OCI-LY7 (cell line): ENCODE measurements around the gene TFF2.

Source experiments
- EZH2phosphoT487 ChIP-seq: fragments of 200-600 bp; sonication (generic); IDR thresholded peaks from 2 replicates; pipeline ENCODE4 v1.6.1; 2018; ENCODE audit warnings: low read depth, borderline replicate concordance, mild to moderate bottlenecking, mixed run types, antibody characterized with exemption, low read length, moderate library complexity, mixed read lengths
- TF ChIP-seq, protein P1 (sequence below): fragments of 200-600 bp; sonication (generic); conservative IDR thresholded peaks from 2 replicates; pipeline ENCODE4 v1.5.1; 2014; ENCODE audit warnings: mild to moderate bottlenecking, antibody characterized with exemption, low read length, moderate library complexity, mixed read lengths

DNA sequence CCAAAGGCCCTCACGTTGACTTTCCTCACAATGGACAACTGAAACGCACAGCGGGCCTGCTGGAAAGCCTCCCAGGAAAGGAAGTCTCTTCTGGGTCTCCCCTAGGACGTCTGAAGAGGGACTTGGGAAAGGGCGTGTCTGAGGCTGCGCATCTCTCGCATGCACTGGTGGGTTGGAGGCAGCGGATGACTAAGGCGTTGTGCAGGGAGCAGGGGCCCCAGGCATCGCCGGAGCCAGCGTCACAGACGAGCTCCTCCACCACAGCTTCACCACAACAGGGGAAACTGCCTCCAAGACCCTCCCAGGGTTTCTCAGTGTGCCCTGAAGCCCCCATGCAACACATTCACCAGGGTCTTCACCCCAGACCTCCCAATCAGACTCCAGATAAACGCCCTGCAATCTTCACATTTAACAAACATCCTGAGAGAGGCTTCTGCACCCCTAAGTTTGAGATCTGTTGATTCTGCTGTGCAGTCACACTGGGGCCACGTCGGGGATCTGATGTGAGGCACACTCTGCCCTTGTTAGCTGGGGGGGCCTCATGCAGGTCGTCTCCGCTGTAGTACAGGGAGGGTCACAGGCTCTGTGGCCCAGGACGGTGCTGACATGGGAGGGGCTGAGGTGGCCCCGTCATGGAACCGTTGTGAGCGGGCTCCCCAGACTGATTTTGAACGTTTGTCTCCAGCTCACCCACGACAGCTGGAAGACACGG, 22.6 kb upstream of the TFF2 start:
- TF ChIP-seq, protein P1, sequence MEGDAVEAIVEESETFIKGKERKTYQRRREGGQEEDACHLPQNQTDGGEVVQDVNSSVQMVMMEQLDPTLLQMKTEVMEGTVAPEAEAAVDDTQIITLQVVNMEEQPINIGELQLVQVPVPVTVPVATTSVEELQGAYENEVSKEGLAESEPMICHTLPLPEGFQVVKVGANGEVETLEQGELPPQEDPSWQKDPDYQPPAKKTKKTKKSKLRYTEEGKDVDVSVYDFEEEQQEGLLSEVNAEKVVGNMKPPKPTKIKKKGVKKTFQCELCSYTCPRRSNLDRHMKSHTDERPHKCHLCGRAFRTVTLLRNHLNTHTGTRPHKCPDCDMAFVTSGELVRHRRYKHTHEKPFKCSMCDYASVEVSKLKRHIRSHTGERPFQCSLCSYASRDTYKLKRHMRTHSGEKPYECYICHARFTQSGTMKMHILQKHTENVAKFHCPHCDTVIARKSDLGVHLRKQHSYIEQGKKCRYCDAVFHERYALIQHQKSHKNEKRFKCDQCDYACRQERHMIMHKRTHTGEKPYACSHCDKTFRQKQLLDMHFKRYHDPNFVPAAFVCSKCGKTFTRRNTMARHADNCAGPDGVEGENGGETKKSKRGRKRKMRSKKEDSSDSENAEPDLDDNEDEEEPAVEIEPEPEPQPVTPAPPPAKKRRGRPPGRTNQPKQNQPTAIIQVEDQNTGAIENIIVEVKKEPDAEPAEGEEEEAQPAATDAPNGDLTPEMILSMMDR, result no peak
- no peak for TF ChIP-seq EZH2phosphoT487
